RPMI8226 (cell line): ENCODE measurements around the gene MTUS2.

Experiments
- DNase-seq: peaks from one replicate; pipeline ENCODE4 v3.0.0-alpha.2; 2015

MTUS2 gene

GRCh38 chr13:29266261-29266660 is 446.1 kb downstream of the MTUS2 start:
- DNase-seq, result no peak

- DNase-seq, result no peak
Measured at GRCh38 chr13:29266756-29267733, 446.9 kb downstream of the MTUS2 start.

GRCh38 chr13:29270271-29270985 is 450.3 kb downstream of the MTUS2 start:
- DNase-seq, result no peak

- DNase-seq, result no peak
Measured at GRCh38 chr13:29271606-29272005, 451.5 kb downstream of the MTUS2 start.

GRCh38 chr13:29279356-29280254 is 459.5 kb downstream of the MTUS2 start:
- DNase-seq, result no peak

GRCh38 chr13:29281932-29282495 is 461.9 kb downstream of the MTUS2 start:
- DNase-seq, result no peak

GRCh38 chr13:29284726-29285125 is 464.6 kb downstream of the MTUS2 start:
- DNase-seq, result no peak

- DNase-seq, result no peak
Measured at GRCh38 chr13:29287237-29287636, 467.1 kb downstream of the MTUS2 start.

GRCh38 chr13:29292045-29292444 is 471.9 kb downstream of the MTUS2 start:
- no peak for DNase-seq

GRCh38 chr13:29294821-29295220 is 474.7 kb downstream of the MTUS2 start:
- DNase-seq, result no peak

GRCh38 chr13:29301027-29301426 is 480.9 kb downstream of the MTUS2 start:
- no peak for DNase-seq

- no peak for DNase-seq
Measured at GRCh38 chr13:29304148-29304547, 484.0 kb downstream of the MTUS2 start.

- no peak for DNase-seq
Measured at GRCh38 chr13:29310806-29311205, 490.7 kb downstream of the MTUS2 start.

GRCh38 chr13:29315847-29316246 is 495.7 kb downstream of the MTUS2 start:
- DNase-seq, result peak; percentile 25

GRCh38 chr13:29317828-29318227 is 497.7 kb downstream of the MTUS2 start:
- DNase-seq, result no peak

- DNase-seq, result no peak
Measured at GRCh38 chr13:29318741-29319140, 498.6 kb downstream of the MTUS2 start.

- no peak for DNase-seq
Measured at GRCh38 chr13:29319451-29319850, 499.3 kb downstream of the MTUS2 start.

- no peak for DNase-seq
Measured at GRCh38 chr13:29323954-29324353, 503.8 kb downstream of the MTUS2 start.

GRCh38 chr13:29324601-29325000 is 504.5 kb downstream of the MTUS2 start:
- DNase-seq, result no peak

GRCh38 chr13:29328501-29328900 is 508.4 kb downstream of the MTUS2 start:
- no peak for DNase-seq

- no peak for DNase-seq
Measured at GRCh38 chr13:29336356-29336755, 516.2 kb downstream of the MTUS2 start.
